AG04449 (cell line): ENCODE results near the gene STK17B.

Source experiments
- CTCF ChIA-PET: fragments of 350-600 bp; formaldehyde crosslinking; extraction: SDS; loops from one replicate; lab custom pipeline; 2021; ENCODE audit warnings: antibody characterized with exemption; lab: Yijun Ruan, JAX
- POLR2A ChIA-PET: fragments of 400-600, 350-600 bp; formaldehyde crosslinking; extraction: SDS; loops from one replicate; lab custom pipeline; 2020; ENCODE audit warnings: antibody characterized with exemption, inconsistent platforms; lab: Yijun Ruan, JAX
- DNase-seq: peaks from one replicate; pipeline ENCODE4 v3.0.0-alpha.2; 2010; ENCODE audit warnings: low read depth, low spot score
- H3K4me3 ChIP-seq: 2 replicates; pipeline ENCODE4 v1.5.1; 2011; ENCODE audit warnings: low read depth, mild to moderate bottlenecking, control low read depth, low read length
- TF ChIP-seq, protein P1 (sequence below): IDR thresholded peaks from one replicate; pipeline ENCODE4 v1.5.1; 2011; ENCODE audit warnings: mild to moderate bottlenecking, moderate library complexity, low read length, control low read depth, inconsistent platforms; ENCODE audit not compliant: insufficient read depth; ENCODE audit errors: missing control alignments

Gene STK17B

DNA sequence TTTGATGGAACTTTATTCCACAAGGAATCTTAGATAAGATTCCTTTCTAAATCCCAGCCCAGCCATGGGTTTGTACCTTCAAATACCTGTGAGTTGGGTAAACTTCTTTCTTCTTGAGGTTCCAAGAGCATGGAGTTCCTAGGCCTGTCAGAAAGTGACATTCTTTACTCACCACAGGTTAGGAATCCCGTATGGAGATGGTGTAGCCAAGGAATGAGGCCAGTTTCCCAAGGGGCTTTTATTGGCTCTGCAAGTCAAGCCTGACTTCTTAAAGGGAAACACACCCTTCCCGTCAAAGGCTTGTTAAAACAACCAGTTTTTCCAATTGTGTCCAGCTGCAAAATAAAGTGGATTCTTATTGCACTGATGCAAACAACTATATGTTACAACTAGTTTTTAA, 45.8 kb downstream of the STK17B start:
- no peak overlapping the region for H3K4me3 ChIP-seq
- CTCF ChIA-PET = no interaction called here
- POLR2A ChIA-PET = no interaction called here
- DNase-seq = no peak
- TF ChIP-seq, protein P1, sequence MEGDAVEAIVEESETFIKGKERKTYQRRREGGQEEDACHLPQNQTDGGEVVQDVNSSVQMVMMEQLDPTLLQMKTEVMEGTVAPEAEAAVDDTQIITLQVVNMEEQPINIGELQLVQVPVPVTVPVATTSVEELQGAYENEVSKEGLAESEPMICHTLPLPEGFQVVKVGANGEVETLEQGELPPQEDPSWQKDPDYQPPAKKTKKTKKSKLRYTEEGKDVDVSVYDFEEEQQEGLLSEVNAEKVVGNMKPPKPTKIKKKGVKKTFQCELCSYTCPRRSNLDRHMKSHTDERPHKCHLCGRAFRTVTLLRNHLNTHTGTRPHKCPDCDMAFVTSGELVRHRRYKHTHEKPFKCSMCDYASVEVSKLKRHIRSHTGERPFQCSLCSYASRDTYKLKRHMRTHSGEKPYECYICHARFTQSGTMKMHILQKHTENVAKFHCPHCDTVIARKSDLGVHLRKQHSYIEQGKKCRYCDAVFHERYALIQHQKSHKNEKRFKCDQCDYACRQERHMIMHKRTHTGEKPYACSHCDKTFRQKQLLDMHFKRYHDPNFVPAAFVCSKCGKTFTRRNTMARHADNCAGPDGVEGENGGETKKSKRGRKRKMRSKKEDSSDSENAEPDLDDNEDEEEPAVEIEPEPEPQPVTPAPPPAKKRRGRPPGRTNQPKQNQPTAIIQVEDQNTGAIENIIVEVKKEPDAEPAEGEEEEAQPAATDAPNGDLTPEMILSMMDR = no peak

DNA sequence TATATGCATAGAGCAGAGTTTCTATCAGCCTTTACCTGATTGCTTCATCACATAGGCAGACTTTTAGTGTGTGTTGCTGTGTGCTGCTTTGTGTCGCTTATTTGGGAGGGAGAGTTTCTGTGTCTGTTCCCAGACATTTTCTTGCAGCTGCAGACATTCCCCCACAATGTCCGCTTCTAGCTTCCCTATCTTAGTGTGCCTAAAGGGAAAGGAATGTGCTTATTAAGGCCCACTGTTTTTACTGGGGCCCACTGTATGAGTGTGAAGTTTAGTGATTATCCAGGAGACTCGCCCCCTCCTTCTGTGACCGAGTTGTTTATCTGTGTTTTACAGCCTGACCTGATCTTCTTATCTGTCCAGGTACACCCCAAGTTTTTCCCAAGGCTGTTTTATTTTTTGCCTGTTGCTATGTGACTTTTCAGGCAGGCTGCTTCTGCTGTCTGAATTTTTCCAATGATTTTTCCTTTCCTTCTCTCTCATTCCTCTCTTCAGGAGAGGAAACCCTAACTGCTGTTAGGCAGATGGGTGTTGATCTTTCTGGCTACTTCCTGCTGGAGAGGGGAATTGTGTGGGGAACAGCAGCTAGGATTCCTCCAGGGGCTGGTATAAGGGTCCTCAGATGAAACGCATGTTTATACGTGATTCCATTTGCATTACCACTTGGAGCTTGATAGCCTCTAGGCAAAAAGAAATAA, 47.6 kb downstream of the STK17B start:
- no peak for DNase-seq
- POLR2A ChIA-PET = interaction anchor here (0.7 kb wide), 1 partner anchor 17 kb away, joined by 3 read pairs; no protein-coding TSS in a partner anchor
- TF ChIP-seq, protein P1 = no peak

DNA sequence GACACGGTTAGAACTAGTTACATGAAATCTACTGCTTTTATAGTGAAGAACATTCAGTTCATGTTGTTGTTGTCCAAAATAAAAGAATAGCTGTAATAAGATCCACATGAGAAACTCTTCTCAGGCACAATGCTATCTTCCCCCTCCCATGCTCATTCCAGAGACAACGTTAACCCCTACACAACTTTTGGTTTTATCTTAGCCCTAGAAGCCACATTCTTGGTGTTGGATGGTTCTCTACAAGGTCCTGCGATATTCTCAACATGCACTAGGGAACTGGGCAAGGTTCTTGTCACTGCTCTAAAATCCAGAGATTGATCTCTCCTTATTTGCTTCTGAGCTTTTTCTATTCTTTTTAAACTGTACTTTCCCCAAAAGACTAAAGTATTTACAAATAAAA, 51.5 kb downstream of the STK17B start:
- POLR2A ChIA-PET = no interaction called here
- CTCF ChIA-PET = interaction anchor here (1.2 to 1.3 kb wide), 2 partner anchors 18 to 51 kb away, joined by 3 to 4 read pairs; partner anchors contain the start of gene DNAH7

More for the DNA sequence above, 47.6 kb downstream of the STK17B start:
- CTCF ChIA-PET = interaction anchor here (0.7 to 2.0 kb wide), 2 partner anchors 55 to 153 kb away, joined by 3 to 6 read pairs; partner anchors contain the start of gene DNAH7
- no peak overlapping the region for H3K4me3 ChIP-seq

DNA sequence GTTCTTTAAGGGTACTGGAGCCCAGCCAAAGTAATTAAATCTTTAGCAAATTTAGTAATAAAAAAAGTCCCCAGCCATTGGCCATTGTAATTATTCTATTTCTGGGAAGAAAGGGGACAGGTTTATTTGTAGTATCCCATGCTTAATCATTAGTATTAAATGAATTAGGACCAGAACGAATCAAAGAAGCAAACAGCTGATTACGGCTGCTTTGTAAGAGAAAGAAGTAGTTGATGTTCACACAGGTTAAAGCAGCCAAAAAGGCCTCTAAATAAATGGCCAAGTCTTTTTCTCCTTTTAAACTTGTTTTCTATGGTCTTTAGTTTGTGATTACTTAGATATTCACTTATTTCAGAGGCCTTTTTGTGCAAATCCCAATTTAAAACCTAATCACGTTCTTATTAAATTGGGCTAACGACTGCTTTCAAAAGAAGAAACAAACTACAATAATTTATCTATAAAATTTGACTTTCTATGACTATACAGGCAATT, 54.1 kb downstream of the STK17B start:
- ChIA-PET CTCF (interaction anchor here (0.6 kb wide), 1 partner anchor 181 kb away, joined by 3 read pairs; no protein-coding TSS in a partner anchor), POLR2A (no interaction called here)
- H3K4me3 ChIP-seq = no peak overlapping the region
- no peak for DNase-seq
- TF ChIP-seq, protein P1 = no peak

More for the DNA sequence above, 51.5 kb downstream of the STK17B start:
- no peak overlapping the region for H3K4me3 ChIP-seq
- TF ChIP-seq, protein P1 = no peak
- no peak for DNase-seq

DNA sequence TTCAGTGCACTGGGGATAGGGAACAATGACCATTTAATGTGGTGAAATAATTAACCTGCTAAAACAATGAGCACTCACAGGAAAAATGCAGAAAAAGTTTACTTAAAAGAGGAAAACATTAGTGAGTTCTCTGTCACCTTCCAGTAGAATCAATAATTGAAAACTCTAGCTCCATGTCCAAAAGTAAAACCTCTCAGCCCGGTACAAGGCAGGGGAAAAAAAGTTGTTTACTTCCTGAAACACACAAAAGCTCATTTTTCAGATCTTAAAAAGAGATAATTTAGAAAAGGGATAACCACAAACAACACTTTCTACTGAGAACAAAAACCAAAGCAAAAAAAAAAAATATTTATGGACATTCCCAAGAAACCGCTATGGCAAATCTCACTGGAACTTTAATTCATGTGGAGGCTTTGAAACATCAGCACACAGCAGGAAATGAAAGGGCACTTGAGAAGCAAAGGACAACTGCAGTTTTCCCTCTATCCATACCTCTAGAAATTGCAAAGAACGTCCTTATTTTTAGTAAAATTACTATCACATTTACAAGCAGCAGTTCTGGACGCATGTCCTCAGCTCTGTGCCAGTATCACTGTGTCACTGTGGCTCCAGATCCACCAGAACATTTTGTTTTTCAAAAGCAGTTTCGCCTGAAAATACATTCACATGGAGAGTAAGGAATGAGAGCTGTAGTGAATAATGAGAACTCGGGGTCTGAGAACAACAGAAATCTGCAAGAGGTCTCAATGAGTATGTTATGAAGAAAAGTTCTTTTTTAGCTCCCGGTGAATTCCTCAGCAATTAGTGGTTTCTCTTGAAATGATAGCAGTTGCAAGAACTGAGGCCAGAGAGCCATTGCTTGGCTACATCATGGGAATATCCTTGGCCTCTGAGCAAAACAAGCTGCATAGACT, 58.1 kb downstream of the STK17B start:
- POLR2A ChIA-PET = interaction anchor here (0.6 to 0.8 kb wide), 2 partner anchors 16 to 37 kb away, joined by 3 to 5 read pairs; no protein-coding TSS in a partner anchor

More for the DNA sequence above, 58.1 kb downstream of the STK17B start:
- H3K4me3 ChIP-seq = no peak overlapping the region
- CTCF ChIA-PET = interaction anchor here (0.6 to 2.3 kb wide), 4 partner anchors 14 to 164 kb away, joined by 3 to 9 read pairs (median 4); partner anchors contain the start of gene DNAH7
- TF ChIP-seq, protein P1 = no peak
- peak; percentile 75 for DNase-seq
